ENCODE data around the gene FAM221B.

FAM221B gene

DNA sequence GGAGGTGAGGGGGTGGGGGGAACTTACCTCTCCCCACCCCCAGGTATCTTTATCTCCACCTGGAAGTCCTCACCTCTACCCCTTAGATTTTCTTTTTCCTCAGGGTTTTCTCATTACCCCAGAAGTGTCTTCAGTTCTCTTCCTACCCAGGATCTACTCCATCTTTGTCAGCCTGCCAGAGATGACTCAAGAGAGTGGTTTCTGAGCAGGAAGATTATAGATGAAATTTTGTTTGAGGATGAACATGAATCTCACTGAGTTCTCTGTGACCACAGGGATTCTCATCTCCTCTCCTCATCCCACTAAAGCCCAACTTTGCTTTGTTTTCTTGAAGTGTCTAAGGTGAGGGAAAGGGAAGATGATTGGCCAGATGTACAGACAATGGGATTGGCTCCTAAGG, 8.5 kb downstream of the FAM221B start:
- no peak for DNase-seq (ENCODE audit: low read depth in 3 of 3, low spot score in 1 of 3)

DNA sequence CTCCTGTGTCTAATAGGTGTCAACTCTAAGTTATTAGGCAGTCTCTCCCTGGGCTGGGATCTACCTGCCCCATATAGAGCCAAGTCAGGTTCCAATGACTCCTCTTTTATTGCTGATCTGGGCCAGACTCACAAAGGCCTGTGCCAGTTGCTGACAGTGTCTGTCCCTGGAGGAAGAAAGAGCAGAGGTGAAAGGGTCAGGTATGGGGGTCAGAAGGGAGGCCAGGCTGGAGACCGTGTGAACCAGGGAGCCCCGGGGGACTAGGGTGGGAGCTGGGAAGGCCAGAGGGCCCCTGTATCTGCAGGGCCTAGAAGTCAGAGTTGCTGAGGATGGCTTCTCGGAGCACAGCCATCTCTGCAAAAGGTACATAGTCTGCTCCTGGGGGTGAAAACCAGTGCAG, 10.2 kb downstream of the FAM221B start:
- no peak for DNase-seq (ENCODE audit: low read depth in 3 of 3, low spot score in 1 of 3)

DNA sequence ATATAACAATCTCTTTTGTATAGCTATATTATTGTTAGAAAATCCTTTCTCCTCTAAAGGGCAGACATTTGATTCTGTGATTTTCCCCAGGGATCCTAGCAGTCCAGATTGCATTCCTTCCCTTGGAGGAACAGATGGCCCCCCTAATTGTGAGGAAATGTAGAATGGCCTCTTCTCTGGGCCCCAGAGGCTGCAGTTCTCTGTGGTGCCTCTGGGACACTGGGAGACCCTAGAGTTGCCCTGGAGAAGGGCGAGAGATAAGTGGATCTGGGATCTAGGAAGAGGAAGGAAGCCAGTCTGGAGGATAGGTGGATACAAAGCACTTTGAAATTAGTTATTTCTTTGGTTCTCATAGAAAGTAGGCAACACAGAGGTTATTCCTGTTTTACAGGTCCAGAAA, 11.8 kb downstream of the FAM221B start:
- DNase-seq (ENCODE audit: low read depth in 3 of 3, low spot score in 1 of 3), result no peak

DNA sequence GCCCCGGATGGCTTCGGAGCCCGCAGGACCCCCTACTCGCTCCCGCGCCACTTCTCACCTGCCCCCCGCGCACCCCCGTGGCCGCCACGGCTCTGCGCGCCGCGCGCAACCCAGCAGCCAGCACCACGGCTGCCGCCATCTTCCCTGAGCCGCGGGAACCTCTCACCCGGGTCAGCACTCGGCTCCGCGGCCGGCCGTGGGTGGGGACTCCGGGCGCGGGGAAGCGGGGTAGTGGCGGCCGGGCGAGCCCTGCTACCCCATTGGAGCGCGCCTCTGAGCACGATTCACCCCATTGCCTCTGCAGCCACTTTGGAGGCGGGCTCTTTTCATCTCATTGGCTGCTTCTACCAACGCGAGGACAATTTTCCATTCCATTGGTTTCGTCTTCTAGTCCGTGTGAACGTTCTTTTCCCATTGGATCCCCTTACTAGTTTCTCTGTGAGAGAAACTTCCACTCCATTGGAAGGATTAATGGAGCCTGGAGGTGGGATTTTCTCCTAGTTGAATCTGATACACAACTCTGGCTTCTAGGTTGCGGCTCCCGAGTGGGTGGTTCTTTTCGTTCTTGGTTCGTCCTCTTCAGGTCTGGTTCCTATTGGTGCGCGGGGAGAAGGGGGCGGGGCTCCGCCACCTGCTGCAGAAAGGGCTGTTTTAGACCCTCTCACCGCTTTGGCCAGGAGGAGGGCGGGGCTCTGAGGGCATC, 13.5 kb downstream of the FAM221B start, which contains the start of gene HINT2:
HINT2 (minus strand) TSS at position 202 of the 703 bp plus-strand sequence; CDS start at position 139, 63 bp downstream.
- peak; percentile 89 to 94 (median 91) for DNase-seq (ENCODE audit: low read depth in 3 of 3, low spot score in 1 of 3)

DNA sequence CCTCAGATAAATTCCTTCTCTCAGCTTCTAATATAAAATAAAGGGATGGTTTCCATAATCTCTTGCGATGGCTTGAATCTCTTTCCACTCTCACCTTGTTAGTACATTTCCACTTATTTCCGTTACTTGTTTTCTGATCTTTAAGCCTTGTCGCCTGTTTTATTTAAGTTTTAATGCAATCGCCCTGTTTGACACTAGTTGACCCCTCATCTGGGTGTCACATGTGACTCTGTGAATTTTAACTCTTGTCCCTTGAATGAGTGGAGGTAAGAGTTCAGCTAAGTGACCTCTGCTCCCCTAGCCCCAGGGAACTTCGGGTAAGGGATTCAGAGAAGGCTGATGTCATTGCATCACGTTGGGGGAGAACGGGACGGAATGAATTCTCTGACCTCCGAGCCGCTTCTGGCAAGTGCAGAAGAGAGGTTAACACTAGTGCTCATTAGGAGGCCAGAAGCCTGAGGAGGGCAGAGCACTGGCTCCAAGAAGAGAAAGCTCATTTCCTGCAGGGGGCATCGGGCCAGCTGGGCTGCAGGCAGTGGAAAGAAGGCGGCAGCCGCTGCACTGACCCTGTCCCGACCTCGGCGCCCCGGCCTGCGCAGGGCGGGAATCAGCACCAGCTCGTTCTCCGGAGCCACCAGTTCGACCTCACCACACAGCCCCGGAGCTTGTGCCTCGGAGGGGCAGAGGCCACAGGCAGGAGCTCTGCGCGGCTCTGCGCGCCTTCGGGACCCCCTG, 14.3 kb downstream of the FAM221B start:
- peak in 1 of 3 donors; percentile 6 for DNase-seq (ENCODE audit: low read depth in 3 of 3, low spot score in 1 of 3)

DNA sequence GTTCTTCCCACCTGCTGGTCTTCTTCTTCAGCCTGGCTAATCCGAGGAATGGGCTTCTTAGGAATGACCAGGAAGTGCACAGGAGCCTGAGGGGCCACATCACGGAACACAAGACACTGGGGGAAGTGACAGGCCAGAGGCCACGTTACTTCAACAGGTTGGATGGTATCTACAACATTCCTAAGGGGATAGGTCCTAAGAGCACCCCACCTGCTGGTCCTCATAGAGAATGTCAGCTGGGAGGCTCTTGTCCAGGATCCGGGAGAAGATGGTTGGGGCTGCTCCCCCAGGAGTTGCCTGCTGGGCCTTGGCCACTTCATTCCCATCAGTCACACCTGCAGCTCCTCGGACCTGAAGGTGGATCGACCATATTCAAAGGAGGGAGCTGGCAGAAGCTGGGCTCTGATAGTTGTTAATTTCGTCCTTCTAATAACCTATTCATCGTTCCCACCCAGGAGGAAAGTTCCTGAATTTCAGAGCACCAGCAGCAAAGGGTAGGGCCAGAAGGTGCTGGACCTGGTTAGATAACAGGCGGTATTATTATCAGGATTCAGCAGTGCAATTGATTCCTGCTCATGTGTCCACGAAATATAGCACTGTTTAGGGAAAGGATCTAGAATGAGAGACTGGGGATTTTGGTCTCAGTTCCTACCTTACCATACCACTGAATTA, 15.0 kb downstream of the FAM221B start:
- no peak for DNase-seq (ENCODE audit: low read depth in 3 of 3, low spot score in 1 of 3)

DNA sequence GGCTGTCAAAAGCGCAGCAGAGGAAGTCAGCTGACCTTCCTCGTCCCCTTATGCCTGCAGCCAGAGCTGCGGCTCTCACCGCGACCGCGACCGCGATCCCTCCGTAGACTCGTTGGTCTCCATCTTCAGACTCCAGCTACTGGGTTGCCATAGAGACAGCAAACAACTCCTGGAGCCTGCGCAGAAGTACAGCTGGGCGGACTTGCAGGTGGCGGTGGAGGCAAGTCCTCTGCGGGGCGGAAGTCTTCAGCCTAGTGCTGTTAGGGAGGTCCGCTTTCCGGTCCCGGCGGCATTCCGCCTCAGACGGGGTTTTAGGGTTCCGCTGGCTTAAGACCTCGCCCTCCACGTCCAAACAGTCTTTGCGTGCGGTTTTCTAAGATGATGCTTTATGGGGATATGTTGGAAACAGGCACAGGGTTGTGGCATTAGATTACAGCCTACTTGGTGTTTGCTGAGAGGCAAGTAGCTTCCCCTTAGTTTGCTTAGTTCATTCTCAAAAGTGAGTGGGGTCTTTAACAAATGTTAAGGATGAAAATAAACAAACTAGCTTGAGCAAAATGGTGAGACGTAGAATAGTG, 16.4 kb downstream of the FAM221B start, which contains the start of gene SPAG8:
SPAG8 (minus strand) TSS at position 238 of the 578 bp plus-strand sequence; CDS start at position 123, 115 bp downstream.
- DNase-seq (ENCODE audit: low read depth in 3 of 3, low spot score in 1 of 3), result peak; percentile 77 to 88 (median 84)

DNA sequence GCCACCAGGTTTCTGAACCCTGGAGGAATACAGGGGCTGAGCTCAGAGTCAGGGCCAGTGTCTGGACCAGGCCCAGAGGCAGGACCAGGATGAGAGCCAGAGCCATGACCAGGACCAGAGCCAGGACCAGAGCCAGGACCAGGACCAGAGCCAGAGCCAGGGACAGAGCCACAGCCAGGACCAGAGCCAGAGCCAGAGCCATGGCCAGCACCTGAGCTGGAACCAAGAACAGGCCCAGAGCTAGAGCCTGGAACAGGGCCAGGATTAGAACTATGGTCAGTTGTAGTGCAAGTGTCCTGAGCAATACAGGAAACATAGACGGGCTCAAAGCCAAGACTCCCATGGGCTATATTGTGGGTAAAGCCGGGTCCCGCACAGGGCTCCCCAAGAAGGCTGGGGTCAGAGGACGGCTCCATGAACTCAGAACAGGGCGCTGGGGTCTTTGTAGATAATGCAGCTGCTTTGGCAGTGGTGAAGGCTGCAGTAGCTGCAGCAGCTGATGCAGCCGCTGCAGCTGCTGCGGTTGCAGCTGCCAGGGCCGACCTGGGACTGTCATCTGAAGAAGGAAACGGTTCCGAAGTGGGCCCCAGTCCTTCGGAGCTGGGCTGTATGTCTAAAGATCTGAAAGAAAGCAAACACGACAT, 17.0 kb downstream of the FAM221B start:
- DNase-seq (ENCODE audit: low read depth in 3 of 3, low spot score in 1 of 3), result no peak

DNA sequence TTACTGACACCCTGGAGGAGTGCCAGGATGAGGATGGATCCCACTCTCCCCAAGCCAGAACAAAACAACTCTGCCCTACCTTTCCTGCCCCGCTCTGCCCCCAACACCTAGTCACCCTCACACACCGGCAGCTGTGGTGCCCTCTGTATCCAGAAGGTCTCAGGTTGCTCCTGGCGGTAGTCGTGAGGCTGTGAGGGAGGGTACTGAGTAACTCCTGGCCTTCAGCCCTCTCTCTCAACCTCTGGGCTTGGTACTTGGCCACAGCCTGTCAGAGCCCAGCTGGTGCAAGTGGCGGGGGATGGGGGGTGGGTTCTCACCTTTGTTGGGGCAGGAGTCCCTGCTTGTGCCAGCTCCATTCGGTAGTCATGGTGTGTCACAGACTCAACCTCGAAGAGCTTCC, 18.4 kb downstream of the FAM221B start:
- DNase-seq (ENCODE audit: low read depth in 3 of 3, low spot score in 1 of 3), result no peak

DNA sequence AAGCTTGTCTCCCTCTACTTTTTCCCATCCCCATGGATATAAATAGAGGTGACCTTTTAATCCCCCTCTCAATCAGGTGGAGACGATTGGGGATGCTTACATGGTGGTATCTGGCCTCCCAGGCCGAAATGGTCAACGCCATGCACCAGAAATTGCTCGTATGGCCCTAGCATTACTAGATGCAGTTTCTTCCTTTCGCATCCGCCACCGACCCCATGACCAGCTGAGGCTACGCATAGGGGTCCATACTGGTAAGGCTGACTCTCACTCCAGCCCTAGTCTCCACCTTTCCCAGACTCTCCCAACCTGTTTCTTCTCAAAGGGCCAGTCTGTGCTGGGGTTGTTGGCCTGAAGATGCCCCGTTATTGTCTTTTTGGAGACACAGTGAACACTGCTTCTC, 20.1 kb downstream of the FAM221B start:
- no peak for DNase-seq (ENCODE audit: low read depth in 3 of 3, low spot score in 1 of 3)

DNA sequence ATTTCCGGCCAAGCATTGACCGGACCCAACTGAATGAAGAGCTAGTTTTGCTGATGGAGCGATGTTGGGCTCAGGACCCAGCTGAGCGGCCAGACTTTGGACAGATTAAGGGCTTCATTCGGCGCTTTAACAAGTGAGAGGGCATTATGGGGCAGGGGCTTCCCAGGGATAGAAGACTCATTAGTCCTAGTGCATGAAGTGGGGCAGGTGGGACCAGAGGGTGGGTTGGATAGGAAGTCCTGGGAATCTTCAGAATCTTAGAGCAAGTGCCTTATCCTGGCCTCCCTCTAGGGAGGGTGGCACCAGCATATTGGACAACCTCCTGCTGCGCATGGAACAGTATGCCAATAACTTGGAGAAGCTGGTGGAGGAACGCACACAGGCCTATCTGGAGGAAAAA, 22.4 kb downstream of the FAM221B start:
- DNase-seq (ENCODE audit: low read depth in 3 of 3, low spot score in 1 of 3), result no peak

DNA sequence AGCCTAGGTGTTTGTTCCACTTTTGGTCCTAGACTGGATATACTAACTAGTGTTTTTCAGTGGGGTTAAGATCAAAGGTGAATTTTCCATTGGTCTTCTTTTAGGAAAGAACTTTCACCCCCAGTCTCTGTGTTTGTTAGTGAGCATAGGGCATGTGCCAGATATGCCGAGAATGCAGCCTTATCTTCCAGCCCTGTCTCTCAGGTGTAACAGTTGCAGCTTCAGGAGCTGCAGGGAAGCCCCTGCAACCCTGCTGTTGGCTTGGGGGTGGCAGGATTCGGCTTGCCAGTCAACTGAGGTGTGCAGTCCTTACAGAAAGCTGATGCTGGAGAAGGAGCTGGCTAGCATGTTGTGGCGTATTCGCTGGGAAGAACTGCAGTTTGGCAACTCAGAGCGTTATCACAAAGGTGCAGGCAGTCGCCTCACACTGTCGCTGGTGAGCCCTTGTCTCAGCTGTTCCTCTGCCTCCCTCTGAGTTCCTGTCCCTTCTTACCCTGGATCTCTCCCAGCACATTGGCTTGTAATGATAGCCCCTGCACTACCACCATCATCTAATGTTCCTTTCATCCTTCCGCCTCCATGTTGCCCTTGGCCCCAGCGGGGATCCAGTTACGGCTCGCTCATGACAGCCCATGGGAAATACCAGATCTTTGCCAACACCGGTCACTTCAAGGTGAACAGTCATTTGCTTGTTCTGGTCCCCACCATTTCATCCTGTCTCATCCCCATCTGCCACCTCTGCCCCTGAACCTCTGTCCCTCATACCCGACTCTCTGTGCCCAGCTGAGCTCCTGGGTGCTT, 27.0 kb downstream of the FAM221B start:
- DNase-seq (ENCODE audit: low read depth in 3 of 3, low spot score in 1 of 3), result no peak

DNA sequence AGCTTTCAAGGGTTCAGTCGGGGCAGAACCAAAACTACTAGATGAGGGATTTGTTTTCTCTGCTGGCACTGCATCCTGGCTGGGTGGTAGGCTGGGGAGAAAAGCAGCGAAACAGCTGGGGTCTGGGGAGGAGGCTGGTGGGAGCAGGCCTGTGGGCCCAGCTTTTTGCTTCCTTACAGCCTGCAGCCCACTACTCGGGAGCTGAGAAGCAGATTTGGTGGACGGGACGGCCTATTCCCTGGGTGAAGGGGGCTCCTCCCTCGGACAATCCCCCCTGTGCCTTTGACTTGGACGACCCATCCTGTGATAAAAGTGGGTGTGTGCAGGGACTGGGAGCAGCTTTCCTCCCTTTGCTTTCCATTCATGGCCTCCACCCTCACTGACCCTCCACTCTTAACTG, 28.0 kb downstream of the FAM221B start:
- no peak for DNase-seq (ENCODE audit: low read depth in 3 of 3, low spot score in 1 of 3)

DNA sequence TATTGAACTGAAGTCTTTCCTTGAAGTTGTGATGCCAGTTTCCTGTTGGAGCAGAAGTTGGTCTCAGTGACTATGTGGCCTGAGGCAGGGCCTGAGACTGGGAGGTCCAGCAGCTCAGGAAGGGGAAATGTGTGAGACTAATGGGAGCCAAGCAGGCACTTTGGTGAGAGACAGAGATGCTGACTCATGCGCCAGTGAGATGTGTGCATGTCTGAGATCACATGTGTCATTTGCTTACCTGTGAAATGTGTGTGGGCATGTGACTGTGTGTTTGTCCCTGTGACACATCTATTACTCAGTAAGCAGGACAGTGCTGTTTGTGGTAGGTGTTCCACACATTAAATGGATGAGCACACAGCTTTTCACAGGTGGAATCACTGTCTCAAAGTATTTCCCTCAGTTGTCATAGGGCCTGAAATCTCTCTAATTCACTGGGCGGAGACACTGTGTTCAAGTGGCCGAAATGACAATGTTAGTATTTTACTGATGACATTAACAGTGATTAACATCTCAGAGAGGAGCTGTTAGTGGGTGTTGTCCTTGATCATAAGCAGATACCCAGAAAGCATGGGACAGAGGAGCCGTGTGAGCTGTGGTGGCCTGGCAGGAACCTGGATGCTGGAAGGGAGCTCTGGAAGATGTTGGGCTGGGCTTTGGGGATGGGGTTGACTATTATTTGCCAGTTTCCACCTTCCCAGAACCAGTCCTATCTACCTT, 29.7 kb downstream of the FAM221B start:
- DNase-seq (ENCODE audit: low read depth in 3 of 3, low spot score in 1 of 3), result peak in 1 of 3 donors; percentile 16

DNA sequence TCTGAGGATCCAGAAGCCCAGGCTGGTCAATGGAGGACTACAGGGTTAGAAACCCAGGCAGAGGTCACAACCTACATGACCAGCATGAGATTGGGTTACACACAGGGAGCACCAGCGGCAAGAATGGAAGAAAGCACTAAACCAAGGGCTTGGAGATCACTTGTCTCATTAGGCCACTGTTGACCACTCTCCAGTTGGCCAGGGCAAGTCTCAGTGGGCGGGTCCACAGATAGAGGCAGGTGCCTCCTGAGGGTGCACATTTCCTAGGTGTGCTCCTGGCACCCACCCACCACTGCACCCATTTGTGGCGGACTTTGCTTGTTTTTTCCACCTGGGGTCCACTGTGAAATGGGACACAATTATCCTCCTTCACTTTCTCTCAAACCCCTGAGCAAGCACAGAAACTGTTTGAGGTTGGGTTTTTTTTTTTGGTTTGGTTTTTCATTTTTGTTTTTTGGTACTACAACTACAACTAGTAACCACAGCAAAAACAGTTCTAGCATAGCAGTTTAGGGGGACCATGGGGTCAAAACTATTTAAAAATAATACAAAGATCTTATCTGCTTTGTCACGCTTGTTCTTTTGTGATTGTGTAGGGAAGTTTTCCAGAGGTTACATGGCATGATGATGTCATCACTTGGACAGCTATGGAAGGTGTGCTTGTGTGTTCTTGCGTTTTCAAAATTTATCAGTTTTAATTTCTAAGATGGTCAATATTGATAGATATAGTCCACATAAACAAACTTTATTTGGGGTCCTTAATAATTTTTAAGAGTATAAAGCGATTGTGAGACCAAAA, 31.0 kb downstream of the FAM221B start:
- no peak for DNase-seq (ENCODE audit: low read depth in 3 of 3, low spot score in 1 of 3)

DNA sequence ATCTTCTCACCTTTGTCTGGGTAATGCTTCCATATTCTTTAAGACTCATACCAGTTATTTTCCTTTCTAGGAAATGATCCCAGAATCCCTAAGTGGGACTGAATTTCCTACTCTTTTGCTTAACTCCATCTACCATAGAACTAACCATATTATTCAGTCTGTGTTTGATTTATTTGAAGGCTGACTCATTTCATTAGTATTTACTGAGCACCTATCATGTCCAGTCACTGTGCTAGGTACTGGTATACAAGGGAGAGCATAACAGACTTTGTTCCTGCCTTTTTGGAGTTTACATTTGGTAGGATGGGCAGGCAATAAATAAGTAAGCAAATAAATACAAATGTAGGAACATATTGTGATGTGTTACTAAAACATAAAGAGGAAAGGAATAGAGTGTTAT, 32.8 kb downstream of the FAM221B start:
- DNase-seq (ENCODE audit: low read depth in 3 of 3, low spot score in 1 of 3), result no peak

DNA sequence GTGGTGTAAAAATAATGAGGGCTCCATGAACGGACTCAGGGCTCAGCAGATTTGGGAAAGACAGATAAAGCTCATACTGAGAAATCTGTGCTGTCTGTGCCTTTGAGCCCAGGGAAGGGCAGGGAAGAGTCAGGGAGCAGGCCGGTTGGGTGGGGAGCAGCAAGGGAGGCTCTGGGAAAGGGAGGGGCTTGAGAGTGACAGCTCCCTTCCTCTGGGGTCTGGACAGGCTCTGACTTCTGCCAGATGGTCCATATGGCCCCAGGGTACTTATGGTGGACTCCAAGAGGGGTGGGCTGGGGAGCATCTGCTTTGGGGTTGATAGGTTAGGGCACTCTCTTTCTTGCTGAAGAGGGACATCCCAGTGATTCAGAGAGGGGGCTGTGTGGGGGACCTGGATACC, 35.1 kb downstream of the FAM221B start:
- DNase-seq (ENCODE audit: low read depth in 3 of 3, low spot score in 1 of 3), result no peak

DNA sequence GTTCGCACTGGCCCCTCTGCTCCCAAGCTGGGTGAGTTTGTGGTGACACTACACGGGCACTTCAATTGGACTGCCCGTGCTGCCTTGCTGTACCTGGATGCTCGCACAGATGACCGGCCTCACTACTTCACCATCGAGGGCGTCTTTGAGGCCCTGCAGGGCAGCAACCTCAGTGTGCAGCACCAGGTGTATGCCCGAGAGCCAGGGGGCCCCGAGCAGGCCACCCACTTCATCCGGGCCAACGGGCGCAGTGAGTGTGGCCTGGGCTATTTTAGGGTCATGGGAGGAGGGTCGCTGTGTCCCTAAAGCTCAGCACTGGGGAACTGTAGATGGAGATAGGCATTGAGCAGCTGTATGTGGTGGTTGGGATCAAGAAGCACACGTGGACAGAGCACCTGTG, 35.7 kb downstream of the FAM221B start:
- no peak for DNase-seq (ENCODE audit: low read depth in 3 of 3, low spot score in 1 of 3)
